NCI-H82 treated with DMSO at 0.1 percent for 48 hours (cell line): ENCODE data around the gene CACNG5.
A peak's percentile ranks its signal among the peaks of the same experiment; 100 is the strongest.

Source experiments
- DNase-seq: peaks from one replicate; lab custom pipeline; 2025; ENCODE audit not compliant: unreplicated experiment; lab: John Stamatoyannopoulos, UW

CACNG5 gene, protein sequence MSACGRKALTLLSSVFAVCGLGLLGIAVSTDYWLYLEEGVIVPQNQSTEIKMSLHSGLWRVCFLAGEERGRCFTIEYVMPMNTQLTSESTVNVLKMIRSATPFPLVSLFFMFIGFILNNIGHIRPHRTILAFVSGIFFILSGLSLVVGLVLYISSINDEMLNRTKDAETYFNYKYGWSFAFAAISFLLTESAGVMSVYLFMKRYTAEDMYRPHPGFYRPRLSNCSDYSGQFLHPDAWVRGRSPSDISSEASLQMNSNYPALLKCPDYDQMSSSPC

DNA sequence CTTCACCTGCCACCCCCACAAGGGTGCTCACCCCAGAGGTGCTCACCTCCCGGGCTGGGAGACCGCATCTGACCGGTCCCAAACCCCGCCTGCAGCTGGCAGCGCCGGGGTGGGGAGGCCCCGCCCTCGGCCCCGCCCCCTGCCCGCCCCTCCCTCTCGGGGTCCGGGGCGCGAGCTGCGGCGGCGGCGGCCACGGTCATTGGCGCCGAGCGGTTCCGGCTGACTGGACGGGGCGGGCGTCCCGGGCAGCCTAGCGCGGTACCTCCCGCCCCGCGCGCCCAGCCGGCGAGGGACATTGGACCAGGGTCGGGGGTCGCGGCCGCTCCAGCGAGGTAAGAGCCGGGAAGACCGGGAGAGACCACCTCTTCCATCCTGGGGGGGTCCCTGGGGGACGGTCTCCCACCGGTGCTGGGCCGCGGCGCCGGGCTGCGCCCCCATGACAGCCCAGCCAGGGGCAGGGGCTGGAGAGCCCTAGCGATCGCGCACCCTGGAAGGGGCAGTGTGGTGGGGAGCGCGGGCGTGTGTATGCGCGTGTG, at the start of gene CACNG5:
Gene CACNG5 (plus strand): TSS at position 199 of the 536 bp plus-strand sequence. CDS start 42,216 bp downstream, outside the sequence.
- no peak for DNase-seq

DNA sequence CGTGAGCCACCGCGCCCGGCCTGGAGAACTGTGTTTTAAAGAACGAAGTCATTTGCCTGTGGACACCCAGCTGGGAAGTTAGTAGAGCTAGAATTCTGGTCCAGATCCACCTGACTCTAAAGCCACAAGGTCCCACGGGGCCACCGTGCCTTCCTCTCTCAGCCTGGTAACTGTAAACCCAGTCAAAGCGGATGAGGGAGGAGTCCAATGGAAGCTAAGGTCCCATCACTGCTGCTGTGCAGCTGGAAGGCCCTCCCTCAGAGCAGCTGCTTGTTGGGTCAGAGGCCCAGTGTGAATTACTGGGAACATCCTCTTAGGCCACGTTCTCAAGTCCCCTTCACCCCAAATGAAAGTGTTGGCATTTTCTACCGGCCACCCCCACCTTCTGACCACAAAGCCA, 48.8 kb upstream of the CACNG5 start:
- peak; percentile 25 for DNase-seq

DNA sequence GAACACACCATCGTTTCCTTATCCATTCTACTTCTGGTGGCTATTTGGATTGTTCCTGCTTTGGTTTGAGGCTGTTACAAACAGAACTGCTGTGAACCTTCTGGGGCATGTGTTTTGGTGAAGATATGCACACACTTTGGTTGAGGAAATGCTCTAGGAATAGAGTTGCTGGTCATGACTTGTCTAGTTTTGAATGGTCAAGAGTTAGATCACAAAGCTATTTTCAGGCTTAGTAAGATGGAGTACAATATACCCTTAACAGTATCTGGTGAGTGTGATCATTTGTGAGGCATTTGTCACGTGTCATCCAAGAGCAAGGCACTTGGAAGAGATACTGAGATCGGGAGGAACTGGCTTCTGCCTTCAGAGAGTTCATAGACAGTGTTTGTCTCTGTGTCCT, 47.0 kb upstream of the CACNG5 start:
- DNase-seq: no peak

DNA sequence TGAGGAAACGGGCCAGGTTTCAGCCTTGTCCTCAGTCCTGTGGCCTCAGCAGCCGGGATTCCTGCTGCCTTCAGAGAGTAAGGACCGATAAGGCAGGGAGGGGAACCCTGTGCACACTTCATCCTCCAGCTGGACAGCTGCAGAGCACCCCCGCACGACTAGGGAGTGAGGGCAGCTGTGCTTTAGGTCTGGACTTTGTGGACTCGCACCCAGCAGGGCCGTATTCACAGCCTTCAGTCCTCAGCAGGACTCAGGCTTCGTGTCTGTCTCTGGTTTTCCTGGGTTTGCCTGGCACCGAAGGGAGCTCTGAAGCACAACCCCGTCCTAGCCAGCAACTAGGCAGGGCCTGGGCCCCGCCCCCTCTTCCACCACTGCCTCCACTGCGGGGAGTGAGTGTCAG, 45.8 kb upstream of the CACNG5 start:
- DNase-seq: no peak

DNA sequence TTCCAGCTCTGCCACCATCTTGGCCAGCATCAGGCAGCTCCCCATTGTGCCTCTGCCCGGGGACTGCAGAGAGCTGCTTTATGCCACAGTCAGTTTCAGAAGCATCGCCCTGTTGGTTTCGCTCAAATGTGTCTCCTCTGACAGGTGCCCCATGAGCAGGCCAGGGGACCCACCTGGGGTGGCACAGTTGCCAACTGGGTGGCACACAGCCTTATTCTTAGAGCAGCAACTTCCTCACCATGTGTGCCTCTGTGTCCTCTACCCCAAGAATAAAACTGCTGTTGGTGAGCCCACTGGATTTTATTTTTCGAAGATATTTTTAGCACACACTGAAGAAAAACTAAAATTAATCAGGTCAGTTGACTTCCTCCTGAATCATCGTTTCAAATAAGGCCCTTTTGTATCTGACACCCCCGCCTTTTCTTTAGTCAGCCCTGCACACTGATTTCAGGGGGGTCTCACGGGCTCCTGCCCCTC, 44.9 kb upstream of the CACNG5 start:
- DNase-seq: no peak

DNA sequence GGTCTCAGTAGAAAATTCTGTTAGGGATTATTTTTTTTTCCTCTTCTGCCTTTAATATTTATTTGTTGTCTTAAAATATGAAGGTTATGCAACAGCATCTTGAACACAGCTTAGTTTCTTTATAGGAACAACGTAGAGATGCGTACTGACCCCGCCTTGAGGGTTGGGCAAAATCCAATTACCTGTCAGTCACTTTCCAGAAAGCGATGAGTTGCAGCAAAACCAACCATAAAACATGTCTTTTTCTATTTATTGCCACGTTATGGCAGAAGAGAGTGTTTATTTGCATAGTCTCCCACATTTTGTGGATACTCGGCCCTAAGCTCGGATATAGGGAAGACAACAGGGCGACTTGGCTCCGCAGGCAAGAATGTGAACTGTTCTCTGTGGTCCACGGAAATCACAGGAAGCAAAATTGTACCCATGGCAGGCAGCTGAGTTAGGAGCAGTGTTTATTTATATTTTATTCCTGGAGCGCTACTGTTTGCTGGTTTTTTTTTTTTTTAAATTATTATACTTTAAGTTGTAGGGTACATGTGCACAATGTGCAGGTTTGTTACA, 44.3 kb upstream of the CACNG5 start:
- DNase-seq: no peak

DNA sequence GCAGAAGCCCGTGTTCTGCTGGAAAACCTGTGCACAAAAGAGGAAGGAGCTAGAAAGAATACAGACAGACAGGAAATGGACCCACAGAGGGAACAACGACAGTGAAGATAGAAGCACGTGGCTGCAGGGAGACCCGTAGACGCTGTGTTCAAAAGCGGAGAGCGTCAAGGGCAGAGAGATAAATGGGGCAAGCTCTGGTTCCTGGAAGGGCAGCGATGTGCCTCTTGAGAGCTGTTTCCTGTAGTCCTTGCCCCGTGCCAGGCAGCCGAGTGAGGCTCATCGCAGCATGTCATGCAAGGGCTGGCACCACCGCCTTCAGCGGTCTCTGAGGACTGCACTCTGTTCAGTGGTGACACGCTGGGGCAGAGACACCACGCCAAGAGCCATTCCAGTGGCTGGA, 43.6 kb upstream of the CACNG5 start:
- no peak for DNase-seq

DNA sequence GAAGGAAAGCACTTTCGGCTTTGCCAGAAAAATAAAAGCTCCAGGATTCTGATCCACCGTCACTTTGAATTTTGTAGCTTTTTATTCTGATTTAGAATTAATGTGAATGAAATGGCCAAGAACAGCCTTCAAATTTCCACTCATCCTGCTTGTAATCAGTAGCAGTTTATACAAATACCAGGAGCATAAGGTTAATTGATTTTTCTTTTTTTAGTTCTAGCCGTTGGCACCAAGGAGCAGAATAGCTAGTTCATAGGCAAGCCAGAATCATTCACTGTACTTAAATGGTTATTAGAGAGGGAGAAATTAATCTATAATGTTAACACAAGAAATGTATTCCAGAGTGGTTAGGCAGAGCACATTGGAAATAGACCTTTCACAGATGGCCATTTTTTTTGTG, 41.1 kb upstream of the CACNG5 start:
- no peak for DNase-seq

DNA sequence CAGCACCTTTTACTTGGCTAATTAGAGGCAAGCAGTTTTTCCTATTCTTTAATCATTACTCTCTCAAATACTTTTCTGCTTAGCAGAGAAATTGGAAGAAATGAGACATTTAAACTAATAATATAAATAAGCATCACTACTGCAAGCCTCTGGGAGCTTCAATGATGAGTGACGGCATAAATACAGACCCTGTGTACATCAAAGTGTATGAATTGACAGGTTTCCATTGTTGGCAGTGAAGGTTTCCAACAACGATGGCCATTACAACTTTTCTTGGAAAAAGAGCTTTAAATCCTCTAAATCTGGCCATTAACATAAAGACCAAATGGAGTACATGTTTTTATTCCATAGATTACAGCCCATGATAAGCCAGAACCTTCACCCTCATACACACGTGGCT, 39.4 kb upstream of the CACNG5 start:
- DNase-seq: no peak

DNA sequence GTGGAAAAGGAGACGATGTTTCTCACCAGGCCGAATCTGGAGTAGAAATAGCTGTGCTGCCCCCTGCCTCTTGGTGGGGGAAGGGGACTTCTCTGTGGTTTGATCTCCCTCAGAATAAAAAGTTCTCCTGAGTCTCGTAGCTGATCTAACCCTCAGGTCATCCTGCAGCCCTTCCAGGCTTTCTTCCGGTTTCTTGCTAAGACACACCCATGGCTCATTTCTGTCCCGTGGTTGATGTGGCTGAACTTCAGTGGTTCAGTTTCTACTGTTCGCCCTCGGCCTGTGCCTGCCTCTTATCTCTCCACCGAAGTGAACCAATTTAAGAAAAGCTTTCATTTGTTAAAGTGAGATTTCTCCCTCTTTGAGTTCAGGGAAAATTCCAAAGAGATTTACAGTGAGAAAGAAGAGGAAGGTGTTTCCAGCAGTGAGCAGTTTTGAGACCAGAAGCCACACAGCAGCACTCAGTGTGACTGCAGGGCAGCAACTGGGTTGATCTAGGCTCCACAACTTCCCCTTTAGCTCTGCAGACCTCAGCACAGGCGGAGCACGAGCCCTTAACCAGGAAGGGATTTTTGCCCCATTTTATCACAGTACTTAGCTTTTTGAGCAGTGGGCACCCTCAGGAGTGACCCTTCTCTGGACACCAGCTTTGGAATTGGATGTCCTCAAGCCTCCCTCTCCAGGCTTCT, 34.9 kb upstream of the CACNG5 start:
- no peak for DNase-seq

DNA sequence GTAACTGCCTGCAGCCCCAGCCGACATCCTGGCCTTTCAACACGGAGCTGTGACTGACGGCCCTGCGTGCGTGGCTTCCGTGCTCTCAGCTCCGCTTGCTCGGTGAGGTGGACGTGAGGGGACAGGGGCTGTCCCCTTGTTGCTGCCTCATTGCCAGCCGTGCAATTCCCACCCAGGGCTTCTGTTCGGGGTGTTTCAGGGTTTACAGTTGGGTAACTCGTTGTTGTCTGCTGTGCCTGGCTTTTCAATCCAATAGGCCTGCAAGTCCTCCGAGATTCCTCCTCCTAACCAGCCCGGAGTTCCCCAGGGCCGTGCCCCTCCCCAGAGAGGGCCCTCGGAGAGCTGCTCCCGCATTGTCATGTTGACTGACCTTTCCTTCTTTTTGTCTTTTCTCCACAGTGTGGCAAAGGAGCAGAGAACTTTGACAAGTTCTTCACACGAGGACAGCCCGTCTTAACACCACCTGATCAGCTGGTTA, 31.4 kb upstream of the CACNG5 start:
- no peak for DNase-seq

DNA sequence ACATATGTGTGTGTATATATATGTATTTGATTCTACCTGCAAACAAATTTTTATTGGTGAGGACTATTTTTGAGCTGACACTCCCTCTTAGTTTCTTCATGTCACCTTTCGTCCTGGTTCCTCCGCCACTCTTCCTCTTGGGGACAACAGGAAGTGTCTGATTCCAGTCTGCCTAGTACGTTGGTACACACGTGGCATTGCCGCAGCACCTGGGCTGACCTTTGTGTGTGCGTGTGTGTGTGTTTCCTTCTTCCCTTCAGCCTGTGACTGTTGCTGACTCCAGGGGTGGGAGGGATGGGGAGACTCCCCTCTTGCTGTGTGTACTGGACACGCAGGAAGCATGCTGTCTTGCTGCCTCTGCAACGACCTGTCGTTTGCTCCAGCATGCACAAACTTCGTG, 29.4 kb upstream of the CACNG5 start:
- peak; percentile 45 for DNase-seq

DNA sequence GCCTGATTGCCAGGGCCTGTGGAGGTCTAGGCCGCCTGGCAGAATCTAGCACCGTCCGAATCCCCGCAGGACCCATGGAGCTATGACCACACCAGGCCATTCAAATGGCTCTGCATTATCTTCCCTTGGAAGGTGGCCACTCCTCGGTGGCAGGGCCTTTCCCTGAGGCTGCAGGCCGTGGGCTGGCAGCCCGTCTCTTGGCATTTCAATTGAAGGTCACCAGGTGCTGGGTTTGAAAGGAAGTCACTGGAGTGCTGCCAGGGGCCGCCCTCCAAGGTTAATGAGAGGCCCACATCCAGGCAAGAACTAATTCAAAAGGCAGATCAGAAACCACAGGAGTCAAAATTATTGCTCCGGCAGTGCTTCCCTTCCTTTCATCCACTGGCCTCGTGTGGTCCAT, 27.7 kb upstream of the CACNG5 start:
- DNase-seq: no peak

DNA sequence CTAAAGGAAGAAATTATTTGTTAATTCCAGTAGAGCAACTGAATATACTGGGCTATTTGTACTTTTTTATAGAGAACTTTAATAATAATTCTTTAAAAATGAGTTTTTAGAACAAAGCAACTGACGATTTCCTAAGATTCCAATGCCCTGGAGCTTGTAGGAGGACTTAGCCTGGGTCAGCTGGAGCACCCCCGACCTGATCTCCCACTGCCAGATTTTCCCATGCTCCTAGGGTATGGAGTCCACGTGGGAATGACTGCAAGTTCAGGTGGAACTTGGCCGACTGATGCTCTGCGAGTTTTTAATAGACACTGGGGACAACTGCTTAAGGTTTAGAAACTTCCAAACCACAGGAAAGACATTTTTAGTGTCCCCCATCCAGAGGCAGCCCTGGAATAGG, 25.5 kb upstream of the CACNG5 start:
- DNase-seq: no peak

DNA sequence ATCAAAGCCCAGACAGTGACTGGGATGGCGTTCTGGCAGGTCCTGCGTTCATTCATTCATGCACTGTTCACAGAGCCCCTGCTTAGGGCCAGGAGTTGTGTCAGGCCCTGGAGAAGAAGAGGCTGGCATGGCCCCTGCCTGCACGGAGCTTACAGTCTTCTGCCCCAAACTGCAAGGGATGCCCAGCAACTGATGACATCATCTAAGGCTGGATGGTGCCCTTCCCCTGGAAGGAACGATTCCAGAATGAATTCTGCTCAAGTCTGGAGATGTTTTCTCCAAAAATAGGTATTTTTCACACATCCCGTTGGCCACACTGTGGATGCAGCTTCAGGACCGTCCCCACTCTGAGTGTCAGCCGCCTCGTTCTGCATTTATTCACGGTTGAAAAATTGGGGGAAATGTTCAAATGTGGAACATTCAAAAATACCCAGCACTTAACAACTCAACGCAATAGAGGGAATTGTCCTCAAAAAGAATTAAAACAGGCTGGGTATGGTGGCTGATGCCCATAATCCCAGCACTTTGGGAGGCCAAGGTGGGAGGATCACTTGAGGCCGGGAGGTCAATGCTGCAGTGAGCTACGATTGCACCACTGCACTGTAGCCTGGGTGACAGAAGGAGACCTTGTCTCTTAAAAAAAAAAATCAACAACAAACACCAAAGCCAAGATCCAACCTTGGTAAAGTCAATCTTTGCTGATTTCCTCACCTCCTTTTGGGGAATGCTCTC, 23.8 kb upstream of the CACNG5 start:
- DNase-seq: no peak

DNA sequence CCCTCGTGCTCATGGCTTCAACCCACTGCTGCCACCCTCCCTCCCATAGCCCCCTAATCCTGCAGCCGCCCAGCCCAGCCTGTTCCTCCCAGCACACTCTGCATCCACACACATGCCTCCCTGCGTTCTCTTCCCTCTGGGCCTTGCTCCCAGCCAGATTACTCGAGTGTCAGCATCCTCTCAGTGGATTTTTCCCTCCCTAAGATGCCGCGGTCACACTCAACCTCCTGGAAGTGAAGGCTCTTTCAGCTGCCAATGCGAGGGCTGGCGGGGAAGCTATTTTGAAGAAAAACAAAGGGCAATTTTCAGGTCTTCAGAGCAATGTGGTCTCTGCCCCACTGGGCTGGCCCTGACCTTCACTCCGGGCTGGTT, 23.2 kb upstream of the CACNG5 start:
- DNase-seq: no peak

DNA sequence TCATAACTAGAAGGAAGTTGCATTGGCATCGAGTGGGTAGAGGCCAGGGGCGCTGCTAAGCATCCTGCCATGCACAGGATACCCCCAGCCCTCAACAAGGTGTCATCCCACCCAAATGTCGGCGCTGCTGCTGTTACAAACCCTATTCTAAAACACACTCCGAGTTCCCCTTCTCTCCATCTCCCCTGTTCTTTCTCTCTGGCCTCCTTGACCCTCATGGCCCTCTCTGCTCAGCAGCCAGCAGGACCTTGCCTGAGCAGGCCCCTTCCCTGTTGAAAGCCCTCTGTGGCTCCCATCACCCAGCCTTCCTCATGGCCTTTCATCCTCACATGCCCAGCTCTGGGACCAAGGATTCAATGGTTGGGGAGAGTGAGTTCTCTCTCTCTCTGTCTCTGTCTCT, 22.3 kb upstream of the CACNG5 start:
- DNase-seq: no peak

DNA sequence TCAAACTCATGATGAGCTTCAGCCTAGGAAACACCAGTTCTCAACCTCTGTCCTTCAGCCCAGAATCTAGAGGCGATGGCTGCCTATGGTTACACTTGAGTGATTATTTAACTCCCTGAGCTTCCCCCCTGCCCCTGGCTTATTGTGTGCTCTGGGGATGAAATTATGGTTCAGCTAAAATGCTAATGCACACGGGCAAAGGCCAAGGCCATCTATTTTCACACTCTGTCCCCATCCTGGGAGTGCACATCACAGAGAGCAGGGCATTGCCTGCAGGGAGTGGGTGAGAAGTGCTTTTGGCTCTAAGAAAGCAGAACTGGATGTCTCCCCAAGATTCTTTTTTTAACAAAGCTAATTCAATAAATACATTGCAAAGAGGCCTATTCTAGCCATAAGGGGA, 21.6 kb upstream of the CACNG5 start:
- no peak for DNase-seq

DNA sequence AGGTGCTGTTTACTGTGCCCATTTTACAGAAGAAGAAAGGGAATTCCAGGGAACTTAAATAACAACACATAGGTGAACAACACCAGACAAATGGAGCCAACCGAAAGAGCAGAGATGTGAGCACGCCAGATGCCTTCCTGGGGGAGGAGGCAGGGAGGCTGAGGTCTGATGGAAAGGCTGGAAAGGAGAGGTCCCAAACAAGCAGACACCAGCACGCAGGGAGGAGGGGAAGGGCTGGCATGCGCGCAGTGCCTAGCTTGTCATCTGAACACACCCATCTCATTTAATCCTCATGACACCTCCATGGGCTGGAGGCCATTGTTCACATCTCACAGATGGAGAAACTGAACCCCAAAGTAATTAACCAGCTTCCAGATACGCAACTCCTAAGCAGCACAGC, 20.9 kb upstream of the CACNG5 start:
- DNase-seq: no peak

DNA sequence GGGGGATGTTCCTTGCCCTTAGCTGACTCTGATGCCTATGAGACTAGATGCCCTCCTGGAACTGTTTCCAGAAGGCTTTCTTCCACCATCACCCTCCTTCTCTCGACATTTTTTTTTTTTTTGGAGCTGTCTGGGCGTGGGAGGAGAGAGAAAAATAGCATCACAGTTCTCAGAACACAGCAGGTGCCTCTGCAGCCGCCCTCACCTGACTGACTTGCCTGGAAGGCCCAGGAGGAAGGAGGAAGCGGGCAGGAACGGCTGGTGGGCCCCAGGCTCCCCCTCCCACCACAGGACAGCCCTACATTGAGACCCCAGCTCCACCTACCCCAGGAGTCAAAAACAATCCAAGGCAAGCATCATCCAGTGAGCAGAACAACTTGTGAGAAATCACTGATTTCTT, 20.3 kb upstream of the CACNG5 start:
- DNase-seq: no peak

DNA sequence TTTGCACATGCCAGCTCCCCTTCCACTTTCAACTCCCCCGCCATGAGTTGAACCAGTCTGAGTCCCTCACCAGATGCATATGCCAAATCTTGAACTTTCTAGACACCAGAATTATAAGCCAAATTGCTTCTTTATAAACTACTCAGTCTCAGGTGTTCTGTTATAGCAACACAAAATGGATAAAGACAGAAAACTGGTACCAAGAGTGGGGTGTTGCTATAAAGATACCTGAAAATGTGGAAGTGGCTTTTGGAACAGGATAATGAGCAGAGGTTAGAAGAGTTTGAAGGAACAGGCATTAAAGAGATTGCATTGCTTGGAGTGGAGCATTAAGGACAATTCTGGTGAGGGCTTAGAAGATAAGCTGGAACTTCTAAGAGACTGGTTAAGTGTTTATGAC, 17.2 kb upstream of the CACNG5 start:
- DNase-seq: no peak
